Fibroblast of lung (primary cell): Measurements from ENCODE around the gene HSPA4. TPM values are rescaled to one million over a fixed set of nuclear protein-coding genes. Genes with fewer than 3 reads are reported as not detected.

Source experiments
- DNase-seq, 2 donors: peaks; one replicate each; pipeline versions ENCODE4 v3.0.0 to v3.0.0-alpha.2; 2010; ENCODE audit warnings: low read depth in 2 of 2
- H2AFZ ChIP-seq: 2 replicates; pipeline ENCODE4 v1.5.1; 2012; ENCODE audit warnings: low read length, control low read depth, inconsistent platforms
- H3K27ac ChIP-seq: 2 replicates; pipeline ENCODE4 v1.5.1; 2011; ENCODE audit warnings: low read length, control low read depth; ENCODE audit not compliant: insufficient read depth
- H3K27me3 ChIP-seq: 2 replicates; pipeline ENCODE4 v1.5.1; 2011; ENCODE audit warnings: mild to moderate bottlenecking, low read length; ENCODE audit not compliant: control insufficient read depth, insufficient read depth
- H3K36me3 ChIP-seq: 2 replicates; pipeline ENCODE4 v1.5.1; 2011; ENCODE audit warnings: low read length; ENCODE audit not compliant: control insufficient read depth, insufficient read depth
- H3K4me1 ChIP-seq: 2 replicates; pipeline ENCODE4 v1.5.1; 2011; ENCODE audit warnings: low read length; ENCODE audit not compliant: control insufficient read depth, insufficient read depth; ENCODE audit errors: extremely low read depth
- H3K4me2 ChIP-seq: 2 replicates; pipeline ENCODE4 v1.5.1; 2011; ENCODE audit warnings: low read length, control low read depth; ENCODE audit not compliant: insufficient read depth; ENCODE audit errors: extremely low read depth
- H3K4me3 ChIP-seq, 4 experiments: fragments of 200-600 bp in 1 of 4; sonication (generic) in 1 of 4; replicated peaks in 1 of 4; 2 replicates each; pipeline ENCODE4 v1.5.1; 2011 to 2016; ENCODE audit warnings: low read length in 4 of 4, low read depth in 3 of 4, mild to moderate bottlenecking in 3 of 4, control low read depth in 2 of 4, inconsistent platforms in 1 of 4, mixed read lengths in 1 of 4; ENCODE audit not compliant: insufficient read depth in 1 of 4; ENCODE audit errors: control extremely low read depth in 1 of 4
- H3K79me2 ChIP-seq: 2 replicates; pipeline ENCODE4 v1.5.1; 2012; ENCODE audit warnings: mild to moderate bottlenecking, low read length, inconsistent platforms; ENCODE audit not compliant: control insufficient read depth, insufficient read depth
- H3K9ac ChIP-seq: 2 replicates; pipeline ENCODE4 v1.5.1; 2011; ENCODE audit warnings: mild to moderate bottlenecking, low read length, control low read depth; ENCODE audit not compliant: insufficient read depth
- H3K9me3 ChIP-seq: 2 replicates; pipeline ENCODE4 v1.5.1; 2012; ENCODE audit warnings: low read depth, low read length; ENCODE audit not compliant: control insufficient read depth, insufficient read depth
- H4K20me1 ChIP-seq: 2 replicates; pipeline ENCODE4 v1.5.1; 2011; ENCODE audit warnings: low read length; ENCODE audit not compliant: control insufficient read depth, insufficient read depth; ENCODE audit errors: extremely low read depth
- EZH2 ChIP-seq: IDR thresholded peaks from 2 replicates; pipeline ENCODE4 v1.5.1; 2012; ENCODE audit warnings: low read length, control low read depth, mild to moderate bottlenecking; ENCODE audit errors: missing control alignments
- polyA plus RNA-seq, 2 donors: library from polyadenylated mRNA; depleted of rRNA in 1 of 2; stranded (reverse) in 1 of 2; unstranded in 1 of 2; fragments of >200 nt; gene quantifications; 2 replicates each; pipeline ENCODE4 v1.2.1, GENCODE V29; 2011 to 2012; ENCODE audit warnings: missing spikeins in 1 of 2
- total RNA-seq: library from RNA; depleted of rRNA; stranded (reverse); fragments of >200 nt; gene quantifications from 2 replicates; pipeline ENCODE4 v1.2.1, GENCODE V29; 2014
- TF ChIP-seq, protein P1 (sequence below), 2 donors: IDR thresholded peaks in 1 of 2; conservative IDR thresholded peaks in 1 of 2; 1 replicate in 1 of 2; 2 replicates in 1 of 2; pipeline ENCODE4 v1.5.1; 2011 to 2012; ENCODE audit warnings: low read length in 2 of 2, control low read depth in 1 of 2, inconsistent platforms in 1 of 2, low read depth in 1 of 2, mild to moderate bottlenecking in 1 of 2

Gene HSPA4
- total and polyA plus RNA-seq, 2 donors (not counting 1 experiment from before 2014, with no cell fraction given): 89.1 to 108 TPM

DNA sequence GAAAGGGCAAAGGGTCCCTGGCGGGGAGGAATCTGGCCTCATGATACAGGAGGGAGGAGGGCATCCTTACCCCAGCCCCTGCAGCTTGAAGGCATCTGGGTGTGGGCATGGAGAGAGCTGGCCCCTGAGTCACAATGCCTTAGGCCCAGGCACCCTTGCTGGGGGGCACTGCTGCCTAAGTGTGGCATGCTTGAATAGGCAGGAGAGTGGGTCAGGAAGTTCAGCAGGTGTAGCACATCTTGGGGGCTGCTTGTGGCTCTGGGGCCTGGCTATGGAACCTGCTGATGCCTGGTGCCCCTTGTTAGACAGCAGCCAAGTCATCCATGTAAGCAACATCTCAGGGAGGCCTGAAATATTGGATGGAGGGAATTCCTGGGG lies 63.1 kb downstream of the HSPA4 start:
- H3K27ac ChIP-seq: no peak overlapping the region
- no peak for TF ChIP-seq EZH2
- TF ChIP-seq, protein P1, sequence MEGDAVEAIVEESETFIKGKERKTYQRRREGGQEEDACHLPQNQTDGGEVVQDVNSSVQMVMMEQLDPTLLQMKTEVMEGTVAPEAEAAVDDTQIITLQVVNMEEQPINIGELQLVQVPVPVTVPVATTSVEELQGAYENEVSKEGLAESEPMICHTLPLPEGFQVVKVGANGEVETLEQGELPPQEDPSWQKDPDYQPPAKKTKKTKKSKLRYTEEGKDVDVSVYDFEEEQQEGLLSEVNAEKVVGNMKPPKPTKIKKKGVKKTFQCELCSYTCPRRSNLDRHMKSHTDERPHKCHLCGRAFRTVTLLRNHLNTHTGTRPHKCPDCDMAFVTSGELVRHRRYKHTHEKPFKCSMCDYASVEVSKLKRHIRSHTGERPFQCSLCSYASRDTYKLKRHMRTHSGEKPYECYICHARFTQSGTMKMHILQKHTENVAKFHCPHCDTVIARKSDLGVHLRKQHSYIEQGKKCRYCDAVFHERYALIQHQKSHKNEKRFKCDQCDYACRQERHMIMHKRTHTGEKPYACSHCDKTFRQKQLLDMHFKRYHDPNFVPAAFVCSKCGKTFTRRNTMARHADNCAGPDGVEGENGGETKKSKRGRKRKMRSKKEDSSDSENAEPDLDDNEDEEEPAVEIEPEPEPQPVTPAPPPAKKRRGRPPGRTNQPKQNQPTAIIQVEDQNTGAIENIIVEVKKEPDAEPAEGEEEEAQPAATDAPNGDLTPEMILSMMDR (conservative IDR thresholded peaks at IDR 0.05 in 1 of 2, IDR thresholded peaks at IDR 0.05 in 1 of 2; ENCODE audit: low read depth in 1 of 2, low read length in 2 of 2): no peak
- H4K20me1 ChIP-seq: no peaks in the 10 kb centered on the region
- no peaks in the 10 kb centered on the region for H3K79me2 ChIP-seq
- no peak overlapping the region for H3K4me3 ChIP-seq
- no peak overlapping the region for H2AFZ ChIP-seq
- no peaks in the 10 kb centered on the region for H3K36me3 ChIP-seq
- peaks cover 4% of the 10 kb centered on the region for H3K27me3 ChIP-seq
- no peak for DNase-seq
- H3K9ac ChIP-seq: no peak overlapping the region
- no peaks in the 10 kb centered on the region for H3K4me1 ChIP-seq
- H3K4me2 ChIP-seq: no peak overlapping the region
- H3K9me3 ChIP-seq: no peaks in the 10 kb centered on the region

DNA sequence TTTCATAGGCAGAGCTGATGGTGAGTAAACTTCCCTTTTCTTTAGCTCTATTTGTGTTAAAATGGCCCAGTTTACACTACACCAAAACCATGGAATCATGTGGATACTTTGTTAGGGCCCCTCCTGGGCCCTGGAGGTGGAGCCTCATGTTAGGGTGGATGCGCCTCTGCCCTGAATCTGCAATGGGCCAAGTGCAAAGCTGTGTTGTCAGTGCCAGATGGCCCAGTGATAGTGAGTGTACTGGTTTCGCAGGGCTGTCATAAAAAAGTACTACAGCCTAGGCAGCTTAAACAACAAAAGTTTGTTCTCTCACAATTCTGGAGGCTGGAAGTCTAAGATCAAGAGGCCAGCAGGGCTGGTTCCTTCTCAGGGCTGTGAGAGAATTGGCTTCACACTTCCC lies 64.8 kb downstream of the HSPA4 start:
- Histone ChIP-seq H3K4me3 (no peak overlapping the region), H3K27ac (no peak overlapping the region), H3K9me3 (no peaks in the 10 kb centered on the region), H3K4me2 (no peak overlapping the region), H4K20me1 (no peaks in the 10 kb centered on the region), H3K27me3 (peaks cover 4% of the 10 kb centered on the region), H3K36me3 (no peaks in the 10 kb centered on the region), H3K4me1 (no peaks in the 10 kb centered on the region), H3K9ac (no peak overlapping the region), H2AFZ (no peak overlapping the region), H3K79me2 (no peaks in the 10 kb centered on the region)
- no peak for DNase-seq
- TF ChIP-seq, protein P1 (conservative IDR thresholded peaks at IDR 0.05 in 1 of 2, IDR thresholded peaks at IDR 0.05 in 1 of 2; ENCODE audit: low read depth in 1 of 2, low read length in 2 of 2): no peak
- no peak for TF ChIP-seq EZH2

DNA sequence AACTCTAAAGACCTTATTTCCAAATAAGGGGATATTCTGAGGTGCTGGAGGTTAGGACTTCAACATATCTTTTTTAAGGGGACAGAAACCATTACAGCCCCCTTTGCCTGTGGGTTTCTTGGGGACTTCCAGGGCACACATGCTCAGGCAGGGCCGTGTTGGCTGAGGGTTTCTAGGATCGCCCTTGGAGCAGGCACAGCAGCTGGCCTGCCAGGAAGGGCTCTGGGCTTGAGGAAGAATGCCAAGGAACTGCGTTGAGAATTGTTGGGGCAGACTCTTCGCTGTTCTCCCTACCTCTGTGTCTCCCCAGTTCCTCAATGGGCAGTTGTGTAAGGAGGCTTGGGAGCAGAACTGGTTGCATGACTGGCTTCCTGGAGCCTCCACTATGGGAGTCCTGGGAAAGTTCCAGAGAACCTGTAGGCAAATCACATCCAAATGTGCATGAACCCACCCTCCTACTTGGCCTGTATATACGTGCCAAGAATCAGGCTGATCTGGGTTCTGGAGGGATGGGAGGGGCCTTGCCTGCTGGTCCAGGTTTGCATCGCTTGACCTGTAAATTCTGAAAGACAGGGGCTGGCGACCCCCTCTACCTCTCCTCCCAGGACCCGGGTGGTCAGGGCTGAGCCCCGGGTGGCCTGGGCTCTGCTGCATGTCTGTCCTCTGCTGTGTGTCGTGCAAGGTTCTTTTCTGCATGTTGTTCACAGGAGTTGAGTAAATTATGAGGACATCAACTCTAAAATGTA lies 65.5 kb downstream of the HSPA4 start:
- Histone ChIP-seq H3K36me3 (no peaks in the 10 kb centered on the region), H4K20me1 (no peaks in the 10 kb centered on the region), H2AFZ (no peak overlapping the region), H3K4me1 (no peaks in the 10 kb centered on the region), H3K9me3 (no peaks in the 10 kb centered on the region), H3K27me3 (peaks cover 4% of the 10 kb centered on the region), H3K9ac (no peak overlapping the region), H3K79me2 (no peaks in the 10 kb centered on the region), H3K27ac (no peak overlapping the region), H3K4me2 (no peak overlapping the region), H3K4me3 (no peak overlapping the region)
- TF ChIP-seq EZH2: no peak
- TF ChIP-seq, protein P1 (conservative IDR thresholded peaks at IDR 0.05 in 1 of 2, IDR thresholded peaks at IDR 0.05 in 1 of 2; ENCODE audit: low read depth in 1 of 2, low read length in 2 of 2): no peak
- no peak for DNase-seq
